Lower leg skin (tissue), 4 donors: Measurements from ENCODE around the gene CGB1. TPM values are rescaled to one million over a fixed set of nuclear protein-coding genes. Genes with fewer than 3 reads are reported as not detected.
"Not testable (repeated sequence)": the region's sequence is repeated elsewhere in the genome, so short reads cannot be mapped to it uniquely, and the experiment has no call there.

ENCODE experiments used
- DNase-seq, 2 donors: peaks; one replicate each; pipeline ENCODE4 v3.0.0-alpha.2; 2019; ENCODE audit warnings: low spot score in 2 of 2
- H3K4me3 ChIP-seq: fragments of 200-600 bp; sonication (generic); 2 replicates; pipeline ENCODE4 v1.5.1; 2017; ENCODE audit warnings: mild to moderate bottlenecking, low read depth; ENCODE audit not compliant: poor library complexity, severe bottlenecking
- POLR2A ChIP-seq, 2 donors: fragments of 450-650 bp; IDR thresholded peaks; one replicate each; pipeline ENCODE4 v1.6.1; 2016 to 2017; ENCODE audit warnings: antibody characterized with exemption in 2 of 2, mild to moderate bottlenecking in 1 of 2, moderate library complexity in 1 of 2
- WGBS, 2 donors: methylation state at CpG; one replicate each; pipeline ENCODE4 v1.1.5; 2018; 5-methylcytosine and 5-hydroxymethylcytosine counted together
- intact Hi-C: fragments of 100-400 bp; cut with DNase I; formaldehyde crosslinking; loops from one replicate; pipeline ENCODE4 v1.15.0; 2023; ENCODE audit warnings: low total_unique reads
- total RNA-seq, 4 donors: library from RNA; depleted of rRNA; stranded (reverse); fragments of >200 nt; gene quantifications; one replicate each; pipeline ENCODE4 v1.1.0, GENCODE V29; 2016
- TF ChIP-seq, protein P1 (sequence below), 3 donors: fragments of 450-650 bp; IDR thresholded peaks; one replicate each; pipeline ENCODE4 v1.5.1; 2016; ENCODE audit warnings: antibody characterized with exemption in 3 of 3, mild to moderate bottlenecking in 3 of 3, moderate library complexity in 2 of 3

CGB1 gene
- total RNA-seq, 4 donors from 2014 or later = 2.2 TPM; not detected in 3

DNA sequence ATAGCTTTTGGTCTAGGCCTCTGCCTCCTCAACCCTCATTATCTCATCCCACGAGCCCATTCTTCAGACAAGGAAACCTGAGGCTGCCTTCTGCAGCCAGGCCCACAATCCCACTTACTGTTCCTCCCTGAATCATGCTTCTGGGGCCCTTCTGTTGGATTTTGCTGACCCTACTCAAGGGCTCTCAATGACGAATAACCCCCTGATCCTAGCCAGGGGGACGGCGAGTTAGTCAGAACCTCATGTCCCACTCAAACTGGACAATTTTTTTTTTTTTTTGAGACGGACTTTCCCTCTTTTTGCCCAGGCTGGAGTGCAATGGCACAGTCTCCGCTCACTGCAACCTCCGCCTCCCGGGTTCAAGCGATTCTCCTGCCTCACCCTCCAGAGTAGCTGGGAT lies 14.6 kb downstream of the CGB1 start:
- TF ChIP-seq, protein P1, sequence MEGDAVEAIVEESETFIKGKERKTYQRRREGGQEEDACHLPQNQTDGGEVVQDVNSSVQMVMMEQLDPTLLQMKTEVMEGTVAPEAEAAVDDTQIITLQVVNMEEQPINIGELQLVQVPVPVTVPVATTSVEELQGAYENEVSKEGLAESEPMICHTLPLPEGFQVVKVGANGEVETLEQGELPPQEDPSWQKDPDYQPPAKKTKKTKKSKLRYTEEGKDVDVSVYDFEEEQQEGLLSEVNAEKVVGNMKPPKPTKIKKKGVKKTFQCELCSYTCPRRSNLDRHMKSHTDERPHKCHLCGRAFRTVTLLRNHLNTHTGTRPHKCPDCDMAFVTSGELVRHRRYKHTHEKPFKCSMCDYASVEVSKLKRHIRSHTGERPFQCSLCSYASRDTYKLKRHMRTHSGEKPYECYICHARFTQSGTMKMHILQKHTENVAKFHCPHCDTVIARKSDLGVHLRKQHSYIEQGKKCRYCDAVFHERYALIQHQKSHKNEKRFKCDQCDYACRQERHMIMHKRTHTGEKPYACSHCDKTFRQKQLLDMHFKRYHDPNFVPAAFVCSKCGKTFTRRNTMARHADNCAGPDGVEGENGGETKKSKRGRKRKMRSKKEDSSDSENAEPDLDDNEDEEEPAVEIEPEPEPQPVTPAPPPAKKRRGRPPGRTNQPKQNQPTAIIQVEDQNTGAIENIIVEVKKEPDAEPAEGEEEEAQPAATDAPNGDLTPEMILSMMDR (IDR thresholded peaks at IDR 0.05) = no peak
- 94 to 96% methylated on average over 9 of the region's 9 CpGs for WGBS, 2 donors
- no peak for DNase-seq
- intact Hi-C loops = no loop called here
- no peak overlapping the region for H3K4me3 ChIP-seq

DNA sequence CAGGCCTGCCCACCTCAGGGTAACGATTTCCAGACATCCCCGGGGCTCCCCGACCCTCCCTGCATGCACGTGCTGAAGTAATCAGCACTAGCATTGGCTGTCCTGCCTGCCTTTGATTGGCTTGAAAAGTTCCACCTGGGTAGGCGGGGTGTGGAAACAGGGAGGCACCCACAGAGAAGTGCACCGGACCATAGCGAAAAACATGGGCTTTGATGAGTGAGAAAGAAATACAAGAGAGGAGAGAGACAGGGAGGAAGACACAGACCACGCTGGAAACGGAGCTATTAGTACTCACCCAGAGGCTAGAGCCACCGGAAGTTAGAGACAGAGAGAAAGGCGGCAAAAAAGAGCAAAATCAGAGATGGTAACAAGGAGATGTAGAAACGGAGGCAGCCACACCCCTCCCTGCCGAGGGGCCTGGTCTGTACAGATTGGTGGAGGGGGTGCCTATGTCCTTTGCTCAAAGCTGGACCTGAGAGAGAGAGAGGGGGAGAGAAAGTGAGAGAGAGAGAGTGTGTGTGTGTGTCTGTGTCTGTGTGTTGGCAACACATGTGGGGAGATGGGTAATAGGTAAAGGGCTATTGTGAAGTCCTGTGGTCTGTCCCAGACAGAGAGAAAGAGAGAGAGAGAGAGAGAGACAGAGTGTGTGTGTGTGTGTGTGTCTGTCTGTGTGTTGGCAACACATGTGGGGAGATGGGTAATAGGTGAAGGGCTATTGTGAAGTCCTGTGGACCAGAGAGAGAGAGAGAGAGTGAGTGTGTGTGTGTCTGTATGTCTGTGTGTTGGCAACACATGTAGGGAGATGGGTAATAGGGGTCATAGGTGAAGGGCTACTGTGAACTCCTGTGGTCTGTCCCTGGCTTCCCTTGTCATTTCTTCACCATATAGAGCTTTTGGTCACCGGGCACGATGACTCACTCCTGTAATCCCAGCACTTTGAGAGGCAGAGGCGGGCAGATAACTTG lies 15.5 kb downstream of the CGB1 start:
- intact Hi-C loops = no loop called here
- WGBS, 2 donors = 41% methylated on average over 16 of the region's 16 CpGs
- TF ChIP-seq, protein P1 (IDR thresholded peaks at IDR 0.05) = no peak
- TF ChIP-seq POLR2A (IDR thresholded peaks at IDR 0.05) = no peak
- DNase-seq = no peak
- no peak overlapping the region for H3K4me3 ChIP-seq

DNA sequence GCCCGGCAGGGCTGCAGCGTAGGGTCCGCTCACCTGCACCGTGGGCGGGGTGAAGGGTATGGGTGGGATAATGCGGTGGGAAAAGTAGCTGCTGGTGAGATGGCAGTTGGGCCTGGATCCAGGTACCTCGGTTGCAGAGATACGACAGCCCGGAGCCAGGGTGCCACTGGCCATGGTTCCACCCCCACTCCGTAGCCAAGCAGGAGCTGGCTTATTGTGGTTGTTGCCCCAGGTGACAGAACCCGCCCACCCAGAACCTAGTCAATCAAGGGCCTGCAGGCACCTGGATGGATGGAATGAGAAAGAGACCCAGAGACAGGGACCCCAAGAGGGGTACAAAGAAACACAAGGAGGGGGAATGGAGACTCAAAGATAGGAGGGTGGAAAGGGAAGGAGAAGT lies 16.4 kb downstream of the CGB1 start:
- H3K4me3 ChIP-seq = no peak overlapping the region
- DNase-seq = no peak
- 66 to 70% methylated on average over 11 of the region's 11 CpGs for WGBS, 2 donors
- no peak for TF ChIP-seq POLR2A (IDR thresholded peaks at IDR 0.05)
- TF ChIP-seq, protein P1 (IDR thresholded peaks at IDR 0.05) = no peak
- intact Hi-C loops = no loop called here

DNA sequence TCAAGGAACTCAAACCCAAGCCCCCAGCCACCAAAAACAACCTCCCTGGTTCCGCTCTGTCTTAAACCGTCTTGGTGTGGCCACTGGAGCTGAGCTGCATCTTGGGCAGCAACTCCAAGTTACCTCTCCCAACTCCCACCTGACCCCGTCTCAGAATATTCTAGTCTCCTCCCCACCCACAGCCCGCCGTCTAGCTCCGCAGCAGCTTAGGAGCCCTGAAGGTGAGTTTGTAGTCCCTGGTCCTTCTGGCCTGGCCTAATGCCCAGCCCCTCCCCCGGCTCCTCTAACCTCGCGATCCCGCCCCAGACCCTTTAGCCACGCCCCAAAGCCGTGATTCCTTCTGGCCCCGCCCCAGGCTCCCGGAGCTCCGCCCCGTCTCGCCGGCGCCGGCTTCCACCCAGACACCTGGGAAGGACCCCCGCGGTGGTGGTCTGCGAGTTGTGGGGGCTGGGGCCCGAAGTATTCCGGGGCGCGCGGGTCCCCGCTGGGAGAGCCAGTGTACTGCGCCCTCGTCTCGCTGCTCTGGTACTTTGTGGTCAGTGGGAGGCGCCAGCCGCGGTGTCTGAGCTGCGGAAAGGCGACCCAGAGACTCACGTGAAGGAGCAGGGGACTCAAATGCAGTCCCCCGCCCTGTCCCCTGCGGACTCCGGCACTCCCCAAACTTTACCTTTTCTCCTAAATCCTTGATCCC lies 17.3 kb downstream of the CGB1 start:
- intact Hi-C loops = no loop called here
- WGBS, 2 donors = 13 to 29% methylated on average over 36 to 41 of the region's 41 CpGs
- DNase-seq = peak; percentile 62 to 93
- TF ChIP-seq, protein P1 (IDR thresholded peaks at IDR 0.05) = no peak
- TF ChIP-seq POLR2A (IDR thresholded peaks at IDR 0.05) = no peak
- peak overlapping the region; percentile 7 for H3K4me3 ChIP-seq

DNA sequence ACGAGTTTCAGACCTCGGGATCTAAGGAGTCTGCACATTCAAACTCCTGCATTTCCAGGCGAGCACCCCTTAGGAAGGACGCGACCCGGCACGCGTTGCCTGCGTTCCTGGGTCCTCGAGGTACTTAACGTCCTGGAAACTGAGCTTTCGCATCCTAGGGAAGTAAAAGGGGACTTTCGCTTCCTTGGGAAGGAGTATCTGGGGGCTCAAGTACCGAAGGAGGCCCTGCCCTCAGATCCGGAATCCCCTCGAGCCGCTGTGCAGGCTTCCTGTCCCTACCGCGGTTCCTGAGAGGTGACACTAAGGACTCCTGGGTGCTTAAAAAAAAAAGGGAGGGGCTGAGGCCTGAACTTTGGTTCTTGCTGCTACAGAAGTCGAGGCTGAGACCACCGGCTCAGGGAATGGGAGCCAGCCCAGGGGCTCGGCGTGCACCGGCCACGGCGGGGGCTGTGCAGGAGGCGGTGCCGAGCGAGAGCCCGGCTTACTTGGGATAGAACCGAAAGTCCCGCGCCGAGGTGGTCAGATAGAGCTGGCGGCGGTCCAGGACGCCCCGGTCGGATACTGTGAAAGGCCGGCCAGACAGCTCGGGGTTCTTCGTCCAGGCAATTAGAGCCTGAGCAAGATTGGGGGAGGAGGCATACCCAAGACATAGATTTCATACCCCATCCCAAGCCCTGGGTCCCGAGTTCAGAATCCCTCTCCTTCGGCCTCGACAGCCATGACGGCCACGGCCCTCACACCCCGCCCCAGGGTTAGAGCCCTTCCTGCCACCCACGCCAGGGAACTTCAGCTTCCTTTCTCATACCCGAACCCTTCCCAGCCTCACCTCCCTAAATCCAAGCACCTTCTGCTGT lies 18.1 kb downstream of the CGB1 start:
- H3K4me3 ChIP-seq = peak overlapping the region; percentile 3
- DNase-seq, intact Hi-C loops: not testable (repeated sequence)
- 1 to 6% methylated on average over 42 to 50 of the region's 50 CpGs for WGBS, 2 donors
